ENCODE measurements around the gene SCRN2.

- TF ChIP-seq CTCF (IDR thresholded peaks at IDR 0.05) (no peak), EZH2 (IDR thresholded peaks at IDR 0.05) (no peak)
These were observed 22.9 kb downstream of the SCRN2 start for GRCh38 chr17:47818002-47818695.
